GM19099 (cell line): ENCODE measurements around the gene TPMT.

Experiments used
- POLR2A ChIP-seq: IDR thresholded peaks from 3 replicates; pipeline ENCODE4 v1.6.1; 2011; ENCODE audit warnings: low read depth; ENCODE audit not compliant: insufficient read length; ENCODE audit errors: extremely low read depth

The TPMT gene

DNA sequence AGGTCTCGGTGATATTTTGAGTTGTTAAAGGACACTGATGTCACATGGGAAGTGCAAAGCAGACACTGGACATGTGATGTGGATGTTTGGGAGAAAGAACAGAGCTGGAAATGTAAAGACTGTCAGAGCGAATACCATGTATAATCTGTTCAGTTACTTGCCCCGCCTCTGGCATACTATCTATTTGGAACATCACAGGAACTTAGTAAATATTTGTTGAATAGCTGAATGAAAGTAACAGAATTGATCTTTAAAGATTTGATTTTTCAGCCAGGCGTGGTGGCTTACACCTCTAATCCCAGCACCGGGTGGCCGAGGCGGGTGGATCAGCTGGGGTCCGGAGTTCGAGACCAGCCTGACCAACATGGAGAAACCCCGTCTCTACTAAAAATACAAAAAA, 18.6 kb downstream of the TPMT start:
- no peak for TF ChIP-seq POLR2A

DNA sequence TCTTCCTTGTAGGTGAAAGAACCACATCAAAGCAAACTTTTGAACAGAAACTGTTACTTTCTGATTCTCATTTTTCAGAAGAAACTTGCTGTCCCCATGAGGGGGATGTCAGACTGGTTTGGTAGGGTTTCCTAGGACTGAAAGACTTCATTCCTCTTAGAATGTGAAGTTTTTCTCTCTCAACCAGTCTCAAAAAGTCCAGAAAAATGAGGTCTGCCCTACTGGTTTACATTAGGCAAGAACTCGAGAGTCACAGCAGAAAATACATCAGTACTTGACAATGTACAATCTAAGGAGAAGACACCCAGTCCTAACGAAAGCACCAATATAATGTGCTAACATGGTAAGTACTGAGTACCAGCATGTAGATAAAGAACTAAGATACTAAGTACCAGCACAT, 19.7 kb downstream of the TPMT start:
- TF ChIP-seq POLR2A = no peak

DNA sequence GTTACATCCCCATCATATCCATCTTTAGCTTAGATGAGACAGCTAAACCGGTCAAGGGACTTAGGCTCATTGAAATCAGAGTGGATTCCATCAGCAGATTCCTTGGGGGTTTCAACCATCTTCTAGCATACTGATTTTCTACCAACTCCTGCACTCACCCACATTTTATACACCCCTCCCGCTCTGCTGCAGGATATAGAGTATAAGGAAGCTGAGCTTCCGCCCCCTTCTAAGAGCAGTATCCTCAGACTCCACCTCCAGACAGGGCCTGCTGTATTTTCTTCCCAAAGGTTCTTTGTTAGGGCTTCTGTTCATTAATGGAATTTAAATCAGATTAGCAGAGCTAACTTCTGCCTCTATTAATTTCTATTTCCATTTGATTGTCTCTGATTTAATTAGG, 22.5 kb downstream of the TPMT start:
- no peak for TF ChIP-seq POLR2A

DNA sequence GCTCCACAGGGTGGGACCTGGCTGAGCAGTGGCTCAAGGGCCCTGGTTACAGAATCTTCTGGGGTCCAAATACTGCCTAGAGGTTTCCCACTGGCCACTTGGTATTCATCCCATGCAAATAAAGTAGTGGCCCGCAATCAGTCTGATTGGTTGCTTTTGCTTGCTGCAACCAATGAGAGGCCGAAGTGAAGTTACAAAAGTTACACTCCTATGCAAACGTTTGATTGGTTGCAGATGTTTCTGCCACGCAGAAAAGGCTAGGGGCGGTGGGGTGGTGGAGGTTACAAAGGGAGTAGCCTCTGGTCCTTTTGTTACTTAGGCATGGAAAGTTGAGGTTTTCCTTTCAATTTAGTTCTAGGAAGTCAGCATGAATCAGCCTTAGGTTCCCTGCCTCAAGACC, 28.8 kb downstream of the TPMT start:
- TF ChIP-seq POLR2A = no peak

DNA sequence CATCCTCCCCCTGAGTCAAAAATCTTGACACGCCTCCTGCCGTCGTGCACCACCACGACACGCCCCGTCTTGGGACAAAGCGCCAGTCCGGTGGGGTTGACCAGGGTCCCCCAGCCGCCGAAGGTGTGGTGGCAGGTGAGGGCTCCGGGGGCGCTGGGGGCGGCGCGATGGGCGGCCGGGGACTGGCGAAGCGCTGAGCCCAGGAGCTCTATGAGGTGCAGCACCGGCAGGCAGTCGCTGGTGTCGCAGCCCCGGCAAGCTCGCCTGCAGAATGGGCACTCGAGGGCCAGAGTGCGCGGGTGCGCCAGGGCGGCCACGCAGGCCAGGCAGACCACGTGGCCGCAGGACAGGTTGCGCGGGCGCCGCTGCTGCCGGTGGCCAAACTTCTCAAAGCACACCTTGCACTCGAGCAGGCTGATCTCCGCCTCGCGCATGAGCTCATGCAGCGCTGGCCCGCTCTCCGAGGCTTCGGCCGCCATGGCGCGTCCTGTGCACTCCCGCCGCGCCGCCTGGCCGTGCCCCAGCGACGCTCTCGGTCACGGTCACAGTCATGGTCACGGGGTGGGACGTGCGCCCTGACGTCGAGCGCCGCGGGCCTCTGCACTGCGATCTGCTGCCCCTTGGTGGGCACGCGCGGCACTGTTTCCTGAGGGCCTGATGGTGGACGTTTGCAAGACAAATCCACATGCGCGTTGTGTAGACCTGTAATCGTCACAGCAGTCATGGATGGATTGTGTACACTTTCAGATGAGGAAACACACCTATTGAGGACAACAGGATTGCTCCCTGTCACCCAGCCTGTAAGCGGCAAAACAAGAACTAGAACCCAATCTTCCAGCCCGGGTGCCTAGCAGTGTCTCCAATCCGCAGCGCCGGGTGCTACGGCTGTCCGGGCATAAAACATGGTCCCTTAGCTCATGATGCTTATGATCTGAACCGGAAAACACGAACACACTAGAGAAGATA, 32.5 kb downstream of the TPMT start, which contains the start of gene NHLRC1:
TSS of gene NHLRC1 (minus strand) at position 550 of the 966 bp plus-strand sequence. CDS start at position 479, 71 bp downstream.
- TF ChIP-seq POLR2A = peak; percentile 53

DNA sequence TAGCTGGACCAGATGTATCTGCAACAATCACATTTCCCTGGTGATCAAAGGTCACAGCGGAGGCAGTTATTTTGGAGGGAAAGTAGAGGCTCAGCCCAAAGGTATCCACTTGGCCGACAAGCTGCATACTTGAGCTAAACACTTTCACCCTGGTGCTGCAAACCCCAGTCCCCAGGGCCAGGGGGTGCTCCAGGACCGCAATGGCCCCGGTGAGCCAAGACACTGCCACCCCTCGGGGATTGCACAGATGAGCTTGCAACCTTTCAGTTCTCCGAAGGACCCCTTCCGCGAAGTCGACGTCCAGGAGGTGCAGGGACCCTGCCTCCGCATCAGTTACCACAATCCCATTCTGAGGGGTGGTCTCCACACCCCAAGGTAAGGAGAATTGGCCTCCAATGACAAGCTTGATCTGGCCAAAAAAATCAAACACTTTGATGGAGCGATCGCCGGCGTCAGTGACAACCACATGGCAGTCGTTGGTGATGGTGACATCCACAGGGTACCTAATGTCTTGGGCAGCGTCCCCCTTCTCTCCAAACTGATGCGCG, 33.2 kb downstream of the TPMT start:
- no peak for TF ChIP-seq POLR2A

DNA sequence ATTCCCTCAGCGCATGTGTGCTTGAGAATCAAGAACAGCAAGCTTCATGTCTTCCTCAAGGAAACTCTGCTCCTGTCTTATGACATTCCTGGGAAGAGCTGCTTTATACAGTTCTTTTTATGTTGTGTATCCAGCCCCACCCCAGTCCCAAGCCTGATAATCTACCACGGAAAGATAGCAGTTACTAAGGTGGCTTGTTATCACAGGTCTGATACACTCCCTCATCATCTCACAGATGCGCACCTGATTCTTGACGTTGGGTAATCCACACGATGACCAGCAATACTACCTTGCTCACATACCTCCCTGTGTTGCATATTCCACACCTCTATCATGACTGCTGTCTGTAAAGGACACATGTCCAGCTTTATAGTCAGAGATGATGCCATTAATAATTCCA, 35.6 kb downstream of the TPMT start:
- TF ChIP-seq POLR2A = no peak

DNA sequence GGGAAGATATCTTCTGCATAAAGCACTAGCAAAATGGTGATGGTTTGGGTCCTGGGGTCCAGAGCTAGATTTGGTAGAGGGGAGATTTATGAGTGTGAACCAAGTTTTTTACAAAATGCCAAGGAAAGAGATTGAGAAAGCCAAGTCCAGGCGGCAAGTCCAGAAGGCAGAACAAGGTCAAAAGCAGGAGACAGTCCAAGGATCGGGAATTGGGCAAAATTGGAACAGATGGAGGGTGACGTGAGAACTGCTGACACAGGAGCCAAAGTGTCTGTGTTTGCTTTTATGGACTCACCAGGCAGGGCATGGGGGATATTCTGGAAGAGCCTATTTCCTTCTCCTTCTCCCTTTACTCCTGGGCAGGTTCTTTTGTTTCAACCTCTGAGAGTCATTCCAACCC, 36.5 kb downstream of the TPMT start:
- no peak for TF ChIP-seq POLR2A

DNA sequence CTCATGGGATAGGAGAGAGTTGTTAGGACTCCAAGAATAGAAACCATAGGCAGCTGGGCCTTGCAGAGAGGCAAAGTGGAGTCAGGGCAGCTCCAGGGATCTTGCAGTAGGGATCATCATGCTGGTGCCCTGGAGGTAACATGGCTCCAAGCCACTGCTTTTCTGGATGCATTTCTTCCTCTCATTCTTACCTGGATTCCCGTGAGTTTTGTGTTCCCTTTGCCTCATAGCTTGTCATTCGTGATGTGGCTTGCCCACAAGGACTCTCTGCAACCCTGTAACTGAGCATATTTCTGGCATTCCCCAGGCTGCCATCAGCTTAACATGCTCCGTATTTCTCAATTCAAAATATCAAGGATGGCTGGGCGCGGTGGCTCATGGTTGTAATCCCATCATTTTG, 37.7 kb downstream of the TPMT start:
- TF ChIP-seq POLR2A = no peak

DNA sequence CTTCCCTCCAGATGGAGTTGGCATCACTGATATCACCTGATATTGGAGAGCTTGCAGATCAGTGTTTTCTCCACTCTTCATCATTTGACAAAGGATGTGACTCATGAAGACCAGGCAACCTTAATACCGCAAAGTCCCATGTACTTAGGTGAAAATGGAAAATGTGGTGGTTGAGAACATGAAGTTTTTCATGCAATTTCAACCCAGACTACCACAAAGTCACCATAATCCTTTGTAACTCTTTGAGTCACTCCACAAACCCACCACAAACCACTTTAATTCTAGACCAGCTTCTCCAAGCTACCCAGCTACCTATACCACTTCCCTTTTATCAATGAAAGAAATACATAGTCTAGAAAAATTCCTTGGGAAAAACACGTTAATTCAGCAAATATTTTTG, 39.5 kb downstream of the TPMT start:
- TF ChIP-seq POLR2A = no peak

DNA sequence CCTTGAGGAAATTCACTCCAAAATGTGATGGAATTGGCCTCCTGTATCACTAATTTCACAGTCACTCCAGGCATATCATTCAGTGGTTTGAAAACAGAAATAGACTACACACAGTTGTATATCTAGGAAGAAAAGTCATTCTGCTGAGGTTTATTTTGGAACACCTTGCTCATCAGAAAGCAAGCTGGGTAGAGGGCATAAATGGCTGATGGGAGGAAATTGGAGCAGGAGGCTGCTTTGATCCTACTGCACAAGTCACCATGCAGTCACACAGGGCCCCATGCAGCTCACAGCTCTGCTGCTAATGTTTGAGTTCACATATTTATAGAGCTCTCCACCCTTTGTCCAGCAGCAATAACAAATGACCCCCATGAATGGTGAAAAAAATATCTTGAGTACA, 44.7 kb downstream of the TPMT start:
- TF ChIP-seq POLR2A = no peak

DNA sequence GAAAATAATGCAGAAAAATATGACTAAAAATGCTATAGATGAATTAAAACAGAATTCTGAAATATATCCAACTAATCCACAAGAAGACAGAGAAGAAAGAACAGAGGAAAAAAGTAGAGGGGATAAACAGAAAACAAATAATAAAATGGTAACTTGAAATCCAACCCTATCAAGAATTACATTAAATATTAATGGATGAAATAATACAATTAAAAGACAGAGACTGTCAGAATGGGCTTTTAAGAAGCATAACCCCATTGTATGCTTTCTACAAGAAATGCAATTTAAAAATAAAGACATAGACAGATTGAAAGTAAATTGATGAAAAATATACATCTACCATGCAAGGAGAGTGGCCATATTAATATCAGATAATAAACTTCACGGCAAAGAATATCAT, 47.8 kb downstream of the TPMT start:
- no peak for TF ChIP-seq POLR2A

DNA sequence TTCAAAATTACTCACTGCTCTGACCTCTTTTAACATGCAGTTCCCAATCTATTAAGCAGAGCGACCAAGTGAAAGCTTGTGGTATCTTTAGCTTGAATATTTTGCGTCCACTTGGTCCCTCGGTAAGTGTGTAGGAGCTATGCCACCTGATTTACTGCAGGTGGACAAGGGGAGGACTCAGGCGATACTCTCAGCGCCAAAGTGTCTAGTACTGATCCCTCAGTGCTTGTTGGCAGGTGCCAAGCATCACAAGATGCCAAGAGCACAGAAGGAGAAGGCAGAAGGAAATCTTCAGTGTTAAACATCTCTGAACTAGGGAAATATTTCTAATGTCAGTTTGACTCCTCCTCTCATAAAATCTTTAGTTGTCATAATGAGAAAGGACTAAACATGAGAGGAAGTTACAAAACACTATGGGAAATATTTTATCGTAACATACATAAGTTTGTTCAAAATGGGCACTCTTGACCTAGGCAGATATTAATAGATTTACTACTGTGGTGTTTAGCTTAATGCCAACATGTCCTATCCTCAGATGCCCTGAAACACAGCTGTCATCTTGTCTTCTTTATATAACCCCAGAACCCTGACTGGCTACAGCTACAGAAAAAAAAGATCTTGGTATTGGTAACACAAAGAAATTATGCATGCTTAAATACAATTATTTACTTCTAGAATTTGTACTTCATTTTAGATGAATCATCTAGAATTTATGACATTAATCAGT, 51.9 kb downstream of the TPMT start:
- TF ChIP-seq POLR2A = no peak

DNA sequence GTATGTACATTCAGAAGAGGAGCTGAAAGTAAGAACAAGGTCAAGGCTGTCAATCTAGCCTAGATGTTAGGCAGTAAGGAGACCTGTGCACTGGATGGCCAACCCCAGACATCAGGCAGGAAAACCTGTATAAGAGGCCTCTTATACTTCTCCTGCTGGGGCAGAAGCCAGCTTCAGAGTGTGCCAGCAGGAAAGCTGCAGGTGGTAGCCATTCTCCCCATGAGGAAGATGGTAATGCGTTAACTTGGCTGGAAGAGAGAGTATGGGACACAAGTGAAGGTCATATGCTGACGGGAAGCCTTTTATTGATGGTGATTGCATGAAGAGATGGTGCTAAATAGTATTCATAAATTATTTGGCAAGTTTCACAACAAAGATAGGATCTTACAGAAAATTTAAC, 53.0 kb downstream of the TPMT start:
- TF ChIP-seq POLR2A = no peak

DNA sequence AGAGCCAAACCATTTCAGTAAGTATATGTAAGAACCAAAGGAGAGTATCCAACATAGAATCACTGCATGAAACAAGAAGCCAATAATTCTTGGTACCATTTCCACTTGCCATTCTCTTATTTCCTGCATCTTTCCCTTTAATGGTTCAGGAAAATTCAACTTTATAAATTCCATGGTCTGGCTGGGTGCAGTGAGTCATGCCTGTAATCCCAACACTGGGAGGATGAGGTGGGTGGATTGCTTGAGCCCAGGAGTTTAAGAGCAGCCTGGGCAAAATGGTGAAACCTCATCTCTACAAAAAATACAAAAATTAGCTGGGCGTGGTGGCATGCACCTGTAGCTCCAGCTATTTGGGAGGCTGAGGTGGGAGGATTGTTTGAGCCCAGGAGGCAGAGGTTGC, 53.6 kb downstream of the TPMT start:
- no peak for TF ChIP-seq POLR2A

DNA sequence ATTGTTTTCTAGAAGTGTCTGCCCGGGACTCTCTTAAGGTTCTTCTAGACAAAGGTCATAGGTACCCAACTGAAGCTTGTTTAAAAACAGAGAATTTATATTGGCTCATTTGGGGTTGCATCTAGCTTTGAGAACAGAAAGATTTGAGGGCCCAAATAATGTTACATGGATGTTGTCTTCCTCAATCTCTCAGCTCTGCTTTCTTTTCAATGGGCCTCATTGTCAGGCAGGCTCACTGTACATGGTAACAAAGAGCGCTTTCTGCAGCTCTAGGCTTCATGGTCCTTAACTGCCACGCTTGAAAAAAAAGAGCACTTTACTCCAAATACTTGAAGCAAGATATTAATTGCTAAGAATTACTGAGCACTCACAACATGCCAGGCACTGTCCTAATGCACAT, 54.6 kb downstream of the TPMT start:
- TF ChIP-seq POLR2A = no peak
